ENCODE measurements around the gene MAP2K5. TPM values are rescaled to one million over a fixed set of nuclear protein-coding genes. Genes with fewer than 3 reads are reported as not detected.
A peak's percentile ranks its signal among the peaks of the same experiment; 100 is the strongest.

Gene MAP2K5
- total RNA-seq, 1 experiment from 2014 or later: 3.4 TPM

DNA sequence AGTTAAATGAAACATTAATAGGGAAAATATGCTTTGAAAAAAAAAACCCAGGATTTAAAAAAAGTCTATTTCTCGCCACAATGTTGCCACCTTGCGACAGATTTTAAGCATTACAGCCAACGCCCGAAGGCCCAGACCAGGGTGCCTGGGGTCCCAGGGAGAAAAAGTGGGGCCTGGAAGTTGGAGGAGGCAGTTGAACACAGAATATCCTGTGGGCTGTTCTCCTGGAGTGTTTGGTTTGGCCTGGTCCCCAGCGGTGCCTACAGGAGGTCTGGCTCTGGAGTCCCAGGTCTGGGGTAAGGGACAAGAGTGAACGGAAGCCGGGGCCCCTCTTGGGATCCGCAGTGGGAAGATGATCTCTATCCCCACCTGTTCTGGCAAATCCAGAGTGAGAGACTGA lies 294.0 kb downstream of the MAP2K5 start:
- DNase-seq (ENCODE audit: low read depth): peak; percentile 42

DNA sequence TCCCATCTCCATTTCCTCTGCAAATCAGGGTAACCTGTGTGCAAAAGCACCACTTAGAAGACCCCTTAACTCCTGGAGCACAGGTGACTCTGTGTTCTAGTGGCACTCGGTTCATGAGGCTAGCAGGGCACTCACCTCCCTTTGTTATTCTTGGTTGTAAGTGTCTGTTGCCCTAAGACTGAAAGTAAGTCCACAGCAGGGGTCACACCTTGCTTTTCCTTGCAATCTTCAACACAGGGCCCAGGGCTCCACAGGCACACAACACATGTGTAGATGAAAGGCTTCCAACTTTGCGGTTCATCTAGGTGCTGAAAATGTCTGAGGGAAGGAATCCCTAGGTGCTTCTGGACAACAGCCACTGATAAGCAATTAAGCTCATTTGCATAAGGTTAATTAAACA lies 294.5 kb downstream of the MAP2K5 start:
- DNase-seq (ENCODE audit: low read depth): no peak

DNA sequence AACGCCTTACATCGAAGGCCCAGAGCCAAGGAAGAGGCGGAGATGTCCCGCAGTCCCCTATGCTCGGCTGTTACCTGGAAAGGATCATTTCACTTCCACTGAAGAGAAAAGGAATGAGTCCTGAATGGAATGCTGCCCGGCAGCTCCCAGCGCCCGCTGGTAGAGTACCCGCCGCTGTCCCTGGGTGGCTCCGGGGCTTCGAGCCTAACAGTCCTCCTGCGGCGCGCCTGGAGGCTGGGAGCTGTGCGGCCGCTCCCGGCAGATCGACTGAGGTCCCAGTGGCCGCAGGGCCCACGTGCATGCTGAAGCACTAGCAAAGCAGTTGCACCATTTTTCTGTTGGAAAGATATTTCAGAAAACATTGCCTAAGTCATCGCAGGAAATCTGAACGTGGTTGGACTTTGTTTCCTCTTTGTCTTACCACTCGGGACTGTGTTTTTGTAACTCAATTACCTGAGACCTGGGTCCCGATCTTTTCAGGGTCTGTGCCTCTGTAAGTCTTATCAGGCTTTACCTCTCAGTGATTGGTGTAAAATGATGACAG lies 296.4 kb downstream of the MAP2K5 start:
- no peak for DNase-seq (ENCODE audit: low read depth)

DNA sequence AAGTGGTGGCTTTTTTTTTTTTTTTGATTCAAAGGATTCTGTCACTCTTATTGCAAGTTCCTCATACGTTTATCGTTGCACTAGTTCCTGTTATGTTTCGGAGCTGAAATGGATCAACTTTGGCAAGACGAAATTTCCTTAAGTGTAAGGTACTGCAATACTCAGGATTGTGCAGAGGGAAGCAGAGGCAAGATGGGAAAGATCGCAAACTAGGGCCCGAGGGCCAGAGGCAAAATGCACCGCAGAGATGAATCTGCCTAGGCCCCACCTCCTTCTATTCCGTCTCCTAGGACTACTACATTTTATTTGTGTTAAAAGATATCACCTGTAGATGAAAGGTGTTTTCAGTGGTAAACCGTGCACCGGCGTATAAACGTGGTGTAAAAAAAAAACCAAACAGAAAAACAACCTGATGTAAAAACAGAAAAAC lies 297.0 kb downstream of the MAP2K5 start:
- DNase-seq (ENCODE audit: low read depth): no peak

DNA sequence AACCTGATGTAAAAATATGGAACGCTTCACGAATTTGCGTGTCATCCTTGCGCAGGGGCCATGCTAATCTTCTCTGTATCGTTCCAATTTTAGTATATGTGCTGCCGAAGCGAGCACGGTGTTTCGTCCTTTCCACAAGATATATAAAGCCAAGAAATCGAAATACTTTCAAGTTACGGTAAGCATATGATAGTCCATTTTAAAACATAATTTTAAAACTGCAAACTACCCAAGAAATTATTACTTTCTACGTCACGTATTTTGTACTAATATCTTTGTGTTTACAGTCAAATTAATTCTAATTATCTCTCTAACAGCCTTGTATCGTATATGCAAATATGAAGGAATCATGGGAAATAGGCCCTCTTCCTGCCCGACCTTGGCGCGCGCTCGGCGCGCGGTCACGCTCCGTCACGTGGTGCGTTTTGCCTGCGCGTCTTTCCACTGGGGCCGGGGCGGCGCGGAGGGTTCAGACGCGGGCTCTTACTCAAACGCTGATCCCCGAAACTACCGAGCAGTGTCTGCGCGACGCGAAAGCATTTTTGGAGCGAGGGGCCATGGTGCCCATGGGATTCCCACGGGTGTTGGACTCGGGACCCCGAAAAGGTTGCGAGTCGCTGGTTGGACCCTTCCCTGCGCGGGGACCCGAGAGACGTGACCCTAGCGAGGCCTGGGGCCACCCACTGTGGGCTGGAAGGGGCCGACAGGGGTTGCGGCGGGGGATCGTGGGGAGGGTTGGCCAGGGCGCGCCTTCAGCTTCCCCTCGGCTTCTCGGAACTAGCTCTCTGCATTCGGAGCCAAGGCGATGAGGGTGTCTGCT lies 297.6 kb downstream of the MAP2K5 start, which contains the start of gene RNU6-1:
Gene RNU6-1 (minus strand): TSS at position 117 of the 820 bp plus-strand sequence.
- DNase-seq (ENCODE audit: low read depth): peak; percentile 90

DNA sequence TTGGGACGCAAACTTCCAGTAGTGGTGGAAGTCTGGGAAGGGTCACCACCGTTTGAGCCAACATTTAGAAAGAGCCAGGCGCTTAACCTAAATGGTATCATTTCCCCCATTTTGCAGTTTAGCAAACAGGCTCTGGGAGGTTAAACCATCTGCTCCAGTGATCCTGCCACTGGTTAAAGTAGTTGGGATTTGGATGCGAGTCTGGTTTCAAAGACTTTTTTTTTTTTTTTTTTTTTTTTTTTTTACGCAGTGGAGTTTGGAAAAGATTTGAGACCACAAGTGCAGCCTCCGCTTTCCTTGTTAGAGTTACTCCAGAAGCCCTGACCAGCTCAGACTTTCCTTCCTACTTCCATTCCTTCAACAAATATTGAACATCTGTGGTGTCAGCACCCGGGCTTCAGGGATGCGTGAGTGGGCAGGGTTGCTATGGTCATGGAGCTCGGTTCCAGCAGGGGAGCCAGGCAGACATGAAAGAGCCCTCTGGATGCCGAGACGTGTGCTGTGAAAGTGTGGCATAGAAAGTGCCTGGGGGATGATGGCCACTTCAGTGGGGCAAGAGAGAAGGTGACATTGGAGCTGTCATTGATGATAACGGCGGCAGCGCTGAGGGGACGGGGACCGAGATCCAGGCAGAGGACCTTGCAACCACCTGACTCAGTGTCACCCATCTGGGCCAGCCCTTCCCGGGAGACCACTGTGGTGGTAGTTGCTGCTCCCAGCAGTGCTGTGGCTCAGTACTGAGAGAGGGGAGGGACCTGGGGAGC lies 298.4 kb downstream of the MAP2K5 start:
- DNase-seq (ENCODE audit: low read depth): peak; percentile 31

DNA sequence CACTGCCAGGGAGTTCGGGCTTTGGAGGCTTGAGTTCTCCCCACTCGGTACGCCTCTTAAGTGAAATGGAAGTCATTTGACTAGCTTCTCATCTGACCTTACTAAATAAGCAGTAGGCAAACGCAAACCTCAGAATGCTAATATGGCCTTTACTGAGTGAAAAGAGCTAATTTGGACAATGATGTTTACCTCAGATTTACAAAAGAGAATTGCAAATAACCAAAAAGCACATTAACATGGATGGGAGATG lies 298.9 kb downstream of the MAP2K5 start:
- no peak for DNase-seq (ENCODE audit: low read depth)

DNA sequence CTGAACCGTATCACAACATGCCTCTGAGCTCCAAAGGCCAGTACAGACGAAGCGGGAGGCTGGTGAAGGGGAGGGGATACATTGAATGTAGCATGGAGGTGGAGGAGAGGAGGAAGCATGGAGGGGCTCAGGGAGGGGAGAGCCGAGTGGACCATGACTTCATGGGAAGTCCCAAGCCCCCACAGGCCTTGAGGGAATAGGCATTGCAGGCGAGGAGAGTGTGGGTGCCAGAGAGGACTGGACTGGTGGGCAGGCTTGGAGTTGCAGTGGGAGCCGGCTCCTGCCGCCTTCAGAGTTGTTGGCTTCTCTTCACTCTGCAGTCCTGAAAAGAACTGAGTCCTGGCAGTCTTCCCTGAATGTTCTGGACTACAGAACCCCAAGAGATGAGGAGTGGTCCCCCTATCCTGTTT lies 300.6 kb downstream of the MAP2K5 start:
- no peak for DNase-seq (ENCODE audit: low read depth)

DNA sequence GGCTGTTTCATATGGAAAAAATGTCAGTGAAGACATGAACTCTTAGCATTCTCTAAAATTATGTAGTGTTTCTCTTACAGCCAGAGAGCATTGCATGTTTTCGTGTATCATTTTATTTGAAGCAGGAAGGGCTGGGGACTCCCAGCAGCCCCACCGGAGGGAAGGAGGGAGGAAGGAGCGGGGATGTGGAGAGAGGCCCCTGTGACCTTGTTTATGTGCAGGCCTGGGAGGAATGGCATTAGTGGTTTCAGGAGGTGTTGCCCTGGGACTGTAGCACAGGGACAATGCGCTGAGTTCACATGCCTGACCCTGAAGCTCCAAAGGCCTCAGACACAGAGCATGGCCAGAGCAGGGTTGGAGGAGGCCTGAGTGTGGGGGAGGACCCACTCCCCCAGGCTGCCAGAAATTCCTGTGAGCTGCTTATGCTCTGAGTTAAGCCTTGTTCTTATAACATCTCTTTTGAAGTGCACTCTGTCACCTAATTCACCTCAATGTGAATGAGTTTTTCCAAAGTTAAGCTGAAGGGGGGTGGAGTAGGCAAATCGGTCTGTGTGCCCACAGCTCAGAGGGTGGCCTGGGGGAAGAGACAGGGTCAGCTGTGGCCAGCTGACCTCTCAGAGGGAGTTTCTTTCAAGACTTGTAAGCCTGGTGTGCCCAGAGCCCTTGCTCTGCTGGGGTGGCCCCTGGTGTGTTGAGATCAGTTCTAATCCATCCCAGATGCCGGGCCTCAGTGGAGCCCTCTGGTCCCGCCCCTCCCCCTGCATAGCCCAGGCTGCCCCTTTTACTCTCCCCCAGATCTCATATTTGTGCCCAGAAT lies 301.3 kb downstream of the MAP2K5 start:
- DNase-seq (ENCODE audit: low read depth): no peak

DNA sequence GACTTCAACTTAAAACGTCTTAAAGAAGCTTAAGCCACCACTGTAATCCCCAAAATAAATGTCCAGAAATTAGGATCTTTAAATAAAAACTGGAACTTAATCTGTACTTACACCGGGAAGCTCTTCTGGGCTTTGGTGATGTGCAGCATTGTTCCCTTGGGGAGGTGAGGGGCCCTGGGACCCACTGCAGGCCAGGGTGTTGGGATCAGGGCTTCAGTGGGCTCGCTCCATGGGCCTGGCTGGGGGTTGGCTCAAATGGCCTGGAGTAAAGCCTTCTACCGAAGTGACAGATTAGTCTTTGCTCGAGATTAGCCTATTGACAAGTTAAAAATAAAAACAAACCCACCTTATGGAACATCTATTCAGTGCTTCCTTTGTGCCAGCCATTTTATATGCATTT lies 303.5 kb downstream of the MAP2K5 start:
- DNase-seq (ENCODE audit: low read depth): no peak

DNA sequence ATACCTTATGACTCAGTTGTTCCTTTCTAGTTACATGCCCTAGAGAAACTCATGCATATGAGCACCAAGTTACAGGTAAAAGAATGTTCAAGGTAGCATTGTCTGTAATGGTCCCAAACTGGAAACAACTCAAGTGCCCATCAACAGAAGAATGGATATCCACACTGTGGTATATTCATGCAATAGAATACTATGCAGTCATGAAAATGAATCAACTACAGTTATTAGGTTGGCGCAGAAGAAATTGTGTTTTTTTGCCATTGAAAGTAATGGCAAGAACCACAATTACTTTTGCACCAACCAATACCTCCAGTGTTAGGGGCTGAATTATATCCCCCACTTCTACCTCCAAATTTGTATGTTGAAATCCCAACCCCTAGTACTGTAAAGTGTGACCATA lies 307.0 kb downstream of the MAP2K5 start:
- DNase-seq (ENCODE audit: low read depth): no peak

DNA sequence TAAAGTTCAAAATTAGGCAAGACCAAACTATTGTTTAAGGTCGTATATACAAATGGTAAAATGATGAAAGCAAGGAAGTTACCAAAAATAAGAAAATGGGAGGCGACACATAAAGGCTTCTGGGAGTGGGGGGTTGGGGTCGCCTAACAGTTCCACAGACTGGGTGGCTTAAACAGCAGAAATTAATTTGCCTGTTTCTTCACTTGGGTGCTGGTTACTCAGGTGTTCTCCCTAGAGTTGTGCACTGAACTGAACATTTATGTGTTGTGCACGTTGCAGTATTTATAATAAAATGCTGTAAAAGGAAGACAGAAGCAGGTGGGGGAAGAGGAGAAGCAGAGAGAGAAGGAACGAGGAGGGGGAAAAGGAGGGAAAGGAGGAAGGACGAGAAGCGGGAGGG lies 307.8 kb downstream of the MAP2K5 start:
- no peak for DNase-seq (ENCODE audit: low read depth)

DNA sequence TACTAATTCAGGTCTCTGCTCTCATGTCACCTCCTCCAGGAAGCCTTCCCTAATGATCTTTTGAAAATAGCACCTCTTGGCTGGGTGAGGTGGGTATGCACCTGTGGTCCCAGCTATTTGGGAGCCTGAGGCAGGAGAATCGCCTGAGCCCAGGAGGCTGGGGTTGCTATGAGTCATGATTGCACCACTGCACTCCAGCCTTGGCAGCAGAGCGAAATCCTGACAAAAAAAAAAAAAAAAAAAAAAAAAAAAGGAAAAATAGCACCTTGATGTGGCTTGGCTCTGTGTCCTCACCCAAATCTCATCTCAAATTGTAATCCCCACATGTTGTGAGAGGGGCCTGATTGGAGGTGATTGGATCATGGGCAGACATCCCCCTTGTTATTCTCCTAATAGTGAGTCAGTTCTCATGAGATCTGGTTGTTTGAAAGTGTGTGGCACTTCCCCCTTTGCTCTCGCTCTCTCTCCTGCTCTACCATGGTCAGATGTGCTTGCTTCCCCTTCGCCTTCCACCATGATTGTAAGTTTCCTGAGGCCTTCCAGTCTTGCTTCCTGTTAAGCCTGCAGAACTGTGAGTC lies 308.6 kb downstream of the MAP2K5 start:
- peak; percentile 49 for DNase-seq (ENCODE audit: low read depth)

DNA sequence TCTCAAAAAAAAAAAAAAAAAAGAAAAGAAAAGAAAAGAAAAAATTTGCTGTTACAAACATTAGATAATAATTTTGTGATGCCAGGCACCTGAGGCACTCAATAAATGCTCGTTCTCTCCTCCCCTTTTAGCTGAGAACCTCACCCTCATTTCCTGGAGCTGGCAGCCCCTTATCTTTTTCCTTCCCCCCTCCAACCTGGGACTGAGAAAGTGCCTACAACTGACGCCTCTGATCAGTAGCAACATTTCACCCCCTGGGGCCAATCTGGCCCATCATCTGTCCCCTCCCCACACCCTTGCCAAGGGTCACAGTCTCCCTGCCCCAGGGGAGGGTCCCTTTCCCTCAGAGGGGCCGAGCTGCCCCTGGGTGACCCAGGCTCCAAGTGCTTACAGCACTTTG lies 309.9 kb downstream of the MAP2K5 start:
- DNase-seq (ENCODE audit: low read depth): no peak

DNA sequence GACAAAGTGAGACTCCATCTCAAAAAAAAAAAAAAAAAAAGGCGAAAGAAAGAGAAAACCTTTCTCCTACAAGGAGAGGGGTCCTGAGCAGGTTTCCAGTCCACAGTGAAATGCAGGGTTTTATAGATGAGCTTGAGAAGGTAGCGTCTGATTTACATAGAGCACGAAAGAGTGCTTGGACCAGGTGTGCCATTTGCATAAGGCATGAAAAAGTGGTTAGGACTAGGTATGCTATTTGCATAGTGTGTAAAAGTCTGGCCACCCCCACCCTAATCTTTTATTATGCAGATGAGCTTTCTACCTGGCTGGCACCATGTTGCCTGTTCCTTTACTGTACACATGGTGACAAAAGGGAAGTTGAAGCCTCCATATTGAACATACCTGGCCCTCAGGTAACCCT lies 311.0 kb downstream of the MAP2K5 start:
- DNase-seq (ENCODE audit: low read depth): no peak

DNA sequence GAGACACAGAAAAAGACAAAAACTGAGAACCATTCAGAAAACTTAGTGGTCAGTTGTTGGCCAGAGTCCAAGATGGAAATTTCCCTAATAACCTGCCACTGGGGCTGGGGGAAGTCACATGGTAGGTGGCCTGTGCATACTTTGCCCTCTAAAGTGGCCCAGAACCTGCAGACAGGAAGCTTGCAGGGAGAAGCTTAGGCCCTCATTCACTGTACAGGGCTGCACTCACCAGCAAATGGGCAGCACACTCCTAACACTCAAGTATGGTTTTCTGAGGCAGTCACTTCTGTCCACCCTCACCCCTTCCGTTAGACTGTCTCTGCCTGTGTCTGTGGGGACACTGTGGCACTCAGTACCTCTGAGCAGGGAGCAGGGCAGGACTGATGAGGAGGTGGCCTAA lies 311.9 kb downstream of the MAP2K5 start:
- no peak for DNase-seq (ENCODE audit: low read depth)

DNA sequence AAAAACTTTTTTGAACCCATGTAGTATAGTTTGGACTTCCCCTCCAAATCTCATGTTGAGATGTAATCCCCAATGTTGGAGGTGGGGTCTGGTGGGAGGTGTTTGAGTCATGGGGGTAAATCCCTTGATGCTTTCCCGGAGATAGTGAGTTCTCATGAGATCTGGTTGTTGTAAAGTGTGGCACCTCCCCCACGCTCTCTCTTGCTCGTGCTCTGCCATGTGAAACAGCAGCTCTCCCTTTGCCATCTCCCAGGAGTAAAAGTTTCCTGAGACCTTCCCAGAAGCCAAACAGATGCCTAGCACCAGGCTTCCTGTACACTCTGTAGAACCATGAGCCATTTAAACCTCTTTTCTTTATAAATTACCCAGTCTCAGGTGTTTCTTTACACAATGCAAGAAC lies 313.3 kb downstream of the MAP2K5 start:
- no peak for DNase-seq (ENCODE audit: low read depth)

Other genes with a start within 250 kb of the MAP2K5 start
- gene C15orf61, start 21.6 kb upstream of the MAP2K5 start, total RNA-seq (2014; rRNA removed; shearing (Covaris generic)): 1.4 and 2.2 TPM in 2 replicates